ENCODE data around the gene ADSS1.
A peak's percentile ranks its signal among the peaks of the same experiment; 100 is the strongest.

The ADSS1 gene

DNA sequence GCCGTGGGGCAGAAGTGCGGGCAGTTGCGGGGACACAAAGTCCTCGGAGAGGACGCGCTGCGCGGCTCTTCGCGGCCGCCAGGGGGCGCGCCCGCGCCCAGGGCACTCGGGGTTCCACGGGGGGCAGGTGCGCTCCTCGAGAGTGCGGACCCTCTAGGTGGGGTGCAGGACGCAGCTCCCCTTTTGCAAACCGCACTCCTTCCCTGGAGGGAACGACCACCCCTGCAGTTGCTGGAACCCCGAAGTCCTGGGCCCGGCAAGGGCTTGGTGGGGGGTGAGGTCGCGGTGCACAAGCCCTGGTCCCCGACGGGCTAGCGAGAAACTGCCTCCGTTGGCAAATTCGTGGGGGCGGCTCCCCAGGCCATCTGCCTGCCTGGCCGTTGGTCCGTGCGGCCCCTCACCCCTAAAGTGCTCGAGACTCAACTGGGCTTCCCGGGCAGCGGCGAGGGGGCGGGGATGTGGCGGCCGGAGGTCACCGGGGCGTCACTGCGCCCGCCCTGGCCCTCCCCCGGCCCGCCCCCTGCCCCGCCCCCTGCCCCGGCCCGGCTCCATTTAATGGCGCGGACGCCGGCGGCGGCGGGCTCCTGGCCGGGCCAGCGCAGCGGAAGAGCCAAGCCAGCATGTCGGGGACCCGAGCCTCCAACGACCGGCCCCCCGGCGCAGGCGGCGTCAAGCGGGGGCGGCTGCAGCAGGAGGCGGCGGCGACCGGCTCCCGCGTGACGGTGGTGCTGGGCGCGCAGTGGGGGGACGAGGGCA lies at the start of gene ADSS1:
Gene ADSS1, plus strand, starts transcription at position 579 of the 756 bp plus-strand sequence. Its CDS starts 42 bp downstream, at position 621.
- peak; percentile 45 for DNase-seq (ENCODE audit: low spot score)

DNA sequence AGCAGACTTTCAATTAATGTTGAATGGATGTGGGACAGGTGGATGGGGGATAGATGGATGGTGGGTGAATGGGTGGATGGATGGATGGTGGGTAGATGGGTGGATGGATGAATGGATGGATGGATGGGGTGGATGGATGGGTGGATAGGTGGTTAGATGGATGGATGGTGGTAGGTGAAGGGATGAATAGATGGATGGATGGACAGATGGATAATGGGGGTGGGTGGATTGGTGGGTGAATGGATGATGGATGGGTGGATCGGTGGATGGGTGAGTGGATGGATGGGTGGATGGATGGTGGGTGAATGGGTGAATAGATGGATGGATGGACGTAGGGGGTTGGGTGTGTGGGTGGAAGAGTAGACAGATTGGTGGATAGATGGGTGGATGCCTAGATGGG lies 48.6 kb upstream of the ADSS1 start:
- DNase-seq (ENCODE audit: low spot score) = no peak

GRCh38 chr14:104676130-104676693 lies 47.8 kb upstream of the ADSS1 start:
- DNase-seq (ENCODE audit: low spot score) = no peak

- DNase-seq (ENCODE audit: low spot score) = no peak
Measured at GRCh38 chr14:104676694-104677511, 47.1 kb upstream of the ADSS1 start.

DNA sequence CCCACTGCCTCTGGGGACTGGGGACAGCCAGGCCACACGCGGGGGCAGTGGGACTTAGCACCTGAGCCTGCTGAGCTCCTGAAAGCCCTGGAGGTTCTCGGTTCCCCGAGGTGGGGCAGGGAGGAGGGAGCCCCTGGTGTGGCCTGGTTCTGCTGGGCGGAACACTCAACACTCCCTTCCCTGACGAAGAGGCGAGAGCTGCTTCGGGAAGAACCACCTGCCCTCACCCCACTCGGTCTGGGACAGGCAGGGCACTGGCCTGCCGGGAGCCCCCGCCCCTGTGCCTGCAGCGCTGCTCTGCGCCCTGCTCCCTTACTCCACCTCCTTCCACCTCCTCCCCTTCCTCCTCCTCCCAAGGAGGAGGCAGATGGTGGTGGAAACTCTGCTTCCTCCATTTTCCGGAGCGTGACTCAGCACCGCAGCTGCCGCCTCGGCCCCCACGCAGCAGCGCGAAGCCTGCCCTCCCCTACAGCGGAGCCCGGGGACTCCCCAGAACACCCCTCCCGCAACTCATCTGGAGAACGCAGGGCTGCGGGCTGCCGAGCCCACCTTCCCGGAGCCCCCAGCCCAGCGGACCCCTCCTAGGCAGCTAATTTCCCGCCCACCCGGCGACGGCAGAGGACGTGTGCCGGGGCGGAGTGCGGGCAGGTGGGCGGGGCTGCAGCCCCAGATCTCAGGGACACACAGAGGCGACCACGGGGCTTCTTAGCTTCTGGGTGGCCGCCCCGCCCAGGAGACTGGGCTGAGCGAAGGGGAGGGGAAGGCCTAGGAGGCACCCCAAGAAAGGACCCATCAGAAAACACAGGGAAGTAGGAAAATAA lies 46.3 kb upstream of the ADSS1 start:
- DNase-seq (ENCODE audit: low spot score) = peak; percentile 26

DNA sequence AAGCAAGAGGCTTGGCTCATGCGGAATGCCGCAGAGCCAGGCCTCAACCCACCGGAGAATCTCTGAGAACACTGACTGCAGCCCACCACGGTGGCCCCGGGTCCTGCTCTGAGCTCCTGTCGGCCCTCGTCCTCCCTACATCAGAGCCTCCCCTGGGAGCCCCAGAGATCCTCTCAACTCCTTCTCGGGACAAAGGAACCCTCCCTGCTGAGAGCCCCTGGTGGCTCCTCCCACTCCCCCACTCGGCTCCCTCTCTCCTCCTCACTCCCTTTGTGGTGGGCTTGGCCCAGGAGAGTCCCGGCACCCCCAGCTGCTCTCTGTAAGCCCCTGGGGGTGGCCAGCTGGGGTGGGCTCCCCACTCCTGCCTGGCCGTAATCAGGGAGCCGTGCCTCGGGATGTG lies 45.7 kb upstream of the ADSS1 start:
- no peak for DNase-seq (ENCODE audit: low spot score)

DNA sequence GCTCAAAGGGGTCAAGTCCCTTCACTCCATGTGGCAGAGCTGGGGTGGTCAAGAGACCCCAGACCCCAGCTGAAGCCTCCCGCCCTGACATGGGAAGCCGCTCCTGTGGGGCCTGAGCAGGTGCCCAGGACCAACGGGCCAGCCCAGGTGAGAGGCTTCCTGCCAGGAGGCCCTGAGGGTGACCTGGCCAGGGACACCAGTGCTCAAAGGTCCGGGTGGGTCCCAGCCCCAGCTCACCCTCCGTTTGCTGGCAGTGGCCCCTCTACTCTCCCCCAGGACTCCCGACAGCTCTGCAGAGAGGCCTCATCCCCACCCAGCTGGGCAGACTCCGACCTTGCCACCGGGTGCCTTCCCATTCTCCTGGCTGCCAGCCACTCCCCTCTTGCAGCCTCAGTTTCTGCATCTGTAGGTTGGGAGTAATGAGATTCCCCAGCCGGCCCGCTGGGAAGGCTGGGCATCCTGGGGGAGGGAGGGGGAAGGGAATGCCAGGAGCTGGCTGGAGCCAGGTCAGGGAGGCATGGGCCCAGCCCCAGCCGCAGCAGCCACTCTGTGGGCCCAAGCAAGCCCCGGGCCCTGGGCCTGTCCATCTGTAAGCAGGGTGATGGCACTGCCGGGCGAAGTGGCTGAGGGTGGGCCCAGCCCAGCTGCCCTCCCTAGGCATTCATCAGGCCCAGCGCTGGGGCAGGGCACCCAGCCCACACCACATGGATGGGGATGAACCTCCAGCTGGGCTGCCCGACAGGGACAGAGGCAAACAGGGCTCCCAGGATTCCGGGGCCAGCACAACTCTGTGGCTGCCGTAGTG lies 44.9 kb upstream of the ADSS1 start:
- DNase-seq (ENCODE audit: low spot score) = no peak

DNA sequence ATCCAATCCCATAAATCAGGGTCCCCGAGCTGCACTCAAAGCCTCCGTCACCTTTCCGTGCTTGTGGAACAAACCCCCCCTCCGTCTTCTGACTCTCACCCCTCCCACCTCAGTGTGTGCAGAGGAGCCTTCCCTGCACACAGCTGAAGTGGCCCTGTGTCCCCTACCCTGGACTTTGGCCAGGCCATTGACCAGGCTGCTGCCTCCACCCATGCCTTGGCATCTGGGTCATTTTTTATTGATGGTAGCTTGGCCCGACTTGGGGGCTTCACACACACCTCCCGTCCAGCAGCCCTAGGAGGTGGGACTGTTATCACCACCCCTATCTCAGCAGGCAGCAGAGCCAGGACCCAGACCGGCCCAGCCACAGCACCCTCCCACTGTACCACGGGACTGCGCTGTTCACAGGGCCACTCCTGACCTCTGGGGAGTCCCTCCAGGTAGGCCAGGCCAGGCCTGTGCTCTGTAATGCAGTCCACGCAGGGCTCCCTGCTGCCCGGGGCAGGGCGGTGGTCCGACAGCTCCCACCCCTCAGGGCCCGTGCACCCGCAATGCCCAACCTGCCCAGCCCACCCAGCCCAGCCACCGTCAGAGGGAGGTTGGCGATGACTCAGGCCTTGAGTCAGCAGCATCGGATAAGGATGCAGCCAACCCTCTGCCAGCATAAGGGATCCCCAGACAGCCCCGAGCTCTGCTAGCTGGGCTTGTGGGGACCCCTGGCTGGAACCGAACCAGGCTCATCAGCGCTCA lies 43.8 kb upstream of the ADSS1 start:
- peak; percentile 72 for DNase-seq (ENCODE audit: low spot score)

DNA sequence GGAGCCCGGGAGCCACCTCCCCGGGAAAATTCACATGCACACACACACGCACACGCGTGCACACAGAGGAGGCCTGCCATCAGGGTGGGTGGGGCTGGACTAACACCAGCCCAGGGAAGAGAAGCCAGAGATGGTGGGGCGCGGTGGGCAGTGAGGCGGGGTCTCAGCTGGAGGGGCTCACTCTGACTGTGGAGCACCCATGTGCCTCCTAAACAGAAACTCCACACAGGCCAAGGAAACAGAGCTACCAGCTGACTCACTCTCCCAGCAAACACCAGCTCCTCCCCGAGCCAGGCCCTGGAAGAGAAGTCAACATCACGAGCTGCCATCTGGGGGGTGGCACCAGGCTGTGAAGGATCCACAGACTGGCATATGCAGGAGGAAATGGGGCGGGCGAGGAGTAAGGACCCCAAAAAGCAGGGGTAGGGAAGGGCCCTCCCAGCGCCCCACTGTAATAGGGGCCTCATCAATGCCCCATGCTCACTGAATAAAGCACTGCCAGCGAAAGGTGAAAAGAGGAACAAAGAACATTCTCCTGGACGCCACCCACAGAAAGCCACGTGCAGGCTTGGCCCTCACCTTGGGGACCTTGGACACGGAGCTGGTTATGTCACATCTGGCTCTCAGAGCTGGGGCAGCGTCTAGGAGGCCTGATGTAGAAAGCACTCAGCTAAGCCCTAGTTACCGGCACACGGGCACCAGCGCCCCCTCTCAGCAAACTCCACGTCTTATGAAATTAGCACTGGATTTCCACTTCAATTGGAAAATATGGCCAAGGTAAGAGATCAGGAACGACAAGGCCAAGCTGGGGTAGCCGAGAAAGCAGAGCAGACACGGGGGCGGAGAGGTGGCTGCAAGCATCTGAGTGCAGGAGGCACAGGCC lies 43.0 kb upstream of the ADSS1 start:
- DNase-seq (ENCODE audit: low spot score) = peak; percentile 67

- peak; percentile 36 for DNase-seq (ENCODE audit: low spot score)
Measured at GRCh38 chr14:104681689-104682074, 42.3 kb upstream of the ADSS1 start.

GRCh38 chr14:104682107-104682593 lies 41.9 kb upstream of the ADSS1 start:
- DNase-seq (ENCODE audit: low spot score) = no peak

- no peak for DNase-seq (ENCODE audit: low spot score)
Measured at GRCh38 chr14:104683653-104684448, 40.2 kb upstream of the ADSS1 start.

GRCh38 chr14:104684449-104684821 lies 39.6 kb upstream of the ADSS1 start:
- no peak for DNase-seq (ENCODE audit: low spot score)

DNA sequence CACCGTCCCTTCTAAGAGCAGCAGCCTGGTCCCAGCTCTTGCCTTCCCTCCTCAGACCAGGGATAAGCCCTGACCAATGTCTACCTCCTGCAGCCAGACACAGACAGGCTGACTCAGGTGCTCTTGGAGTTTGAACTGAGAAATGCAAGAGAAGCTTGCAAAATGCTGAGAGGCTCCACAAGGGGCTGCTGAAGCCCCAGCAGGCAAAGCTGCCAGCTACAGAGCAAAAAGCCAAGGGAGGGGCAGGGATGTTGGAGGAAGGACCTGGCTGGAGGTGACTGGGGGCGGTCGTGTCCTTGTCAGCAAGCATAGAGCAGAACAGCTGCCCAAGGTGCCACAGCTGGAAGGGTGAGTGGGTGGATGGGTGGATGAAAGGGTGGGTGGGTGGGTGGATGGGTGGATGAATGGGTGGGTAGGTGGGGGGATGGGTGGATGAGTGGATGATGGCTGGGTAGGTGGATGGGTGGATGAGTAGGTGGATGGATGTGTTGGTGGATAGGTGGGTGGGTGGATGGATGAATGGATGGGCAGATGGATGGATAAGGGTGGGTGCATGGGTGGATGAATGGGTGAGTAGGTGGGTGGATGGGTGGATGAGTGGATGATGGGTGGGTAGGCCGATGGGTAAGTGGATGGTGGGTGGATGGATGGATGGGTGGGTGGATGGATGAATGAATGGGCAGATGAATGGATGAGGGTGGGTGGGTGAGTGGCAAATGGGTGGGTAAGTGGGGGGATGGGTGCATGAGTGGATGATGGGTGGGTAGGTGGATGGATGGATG lies 38.6 kb upstream of the ADSS1 start:
- DNase-seq (ENCODE audit: low spot score) = peak; percentile 26

- DNase-seq (ENCODE audit: low spot score) = no peak
Measured at GRCh38 chr14:104685998-104686610, 37.9 kb upstream of the ADSS1 start.

- DNase-seq (ENCODE audit: low spot score) = no peak
Measured at GRCh38 chr14:104686624-104687517, 37.2 kb upstream of the ADSS1 start.
